ENCODE measurements around the gene GLDC. TPM values are rescaled to one million over a fixed set of nuclear protein-coding genes. Genes with fewer than 3 reads are reported as not detected.

Gene GLDC
- total and polyA plus RNA-seq, 9 donors = 0.27 to 2.1 (median 0.64) TPM

DNA sequence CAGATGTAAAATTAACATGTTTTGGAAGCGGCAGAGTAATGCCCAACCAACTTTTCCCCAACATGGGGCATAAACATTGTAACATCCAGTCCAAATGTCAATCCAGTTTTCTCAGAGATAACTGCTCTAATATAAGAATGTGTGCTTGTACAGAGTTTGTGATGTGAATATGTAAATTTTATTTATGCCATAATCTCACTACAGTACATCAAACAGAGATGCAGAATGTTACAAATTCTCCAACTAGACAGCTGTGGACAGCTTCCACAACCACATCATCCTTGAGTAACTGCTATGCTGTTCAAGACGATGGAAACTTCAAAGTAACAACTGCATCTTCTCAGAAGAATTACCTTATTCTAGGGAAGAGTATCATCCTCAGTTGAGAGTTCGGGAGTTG, 109.9 kb downstream of the GLDC start:
- Histone ChIP-seq H3K4me3 (ENCODE audit: low read length) (no peak overlapping the region), H3K4me1 (ENCODE audit: control insufficient read depth, insufficient read depth, low read length) (no peaks in the 10 kb centered on the region), H3K9me3 (replicated peaks; ENCODE audit: control insufficient read depth, low read depth, low read length) (no peaks in the 10 kb centered on the region), H3K27me3 (ENCODE audit: control insufficient read depth, insufficient read depth, low read length) (no peaks in the 10 kb centered on the region), H3K36me3 (ENCODE audit: control insufficient read depth, insufficient read depth, low read length) (no peaks in the 10 kb centered on the region), H3K27ac (ENCODE audit: low read length) (no peak overlapping the region)
- WGBS (ENCODE audit: insufficient coverage) = 88% methylated on average over 2 of the region's 3 CpGs
- no peak for DNase-seq

DNA sequence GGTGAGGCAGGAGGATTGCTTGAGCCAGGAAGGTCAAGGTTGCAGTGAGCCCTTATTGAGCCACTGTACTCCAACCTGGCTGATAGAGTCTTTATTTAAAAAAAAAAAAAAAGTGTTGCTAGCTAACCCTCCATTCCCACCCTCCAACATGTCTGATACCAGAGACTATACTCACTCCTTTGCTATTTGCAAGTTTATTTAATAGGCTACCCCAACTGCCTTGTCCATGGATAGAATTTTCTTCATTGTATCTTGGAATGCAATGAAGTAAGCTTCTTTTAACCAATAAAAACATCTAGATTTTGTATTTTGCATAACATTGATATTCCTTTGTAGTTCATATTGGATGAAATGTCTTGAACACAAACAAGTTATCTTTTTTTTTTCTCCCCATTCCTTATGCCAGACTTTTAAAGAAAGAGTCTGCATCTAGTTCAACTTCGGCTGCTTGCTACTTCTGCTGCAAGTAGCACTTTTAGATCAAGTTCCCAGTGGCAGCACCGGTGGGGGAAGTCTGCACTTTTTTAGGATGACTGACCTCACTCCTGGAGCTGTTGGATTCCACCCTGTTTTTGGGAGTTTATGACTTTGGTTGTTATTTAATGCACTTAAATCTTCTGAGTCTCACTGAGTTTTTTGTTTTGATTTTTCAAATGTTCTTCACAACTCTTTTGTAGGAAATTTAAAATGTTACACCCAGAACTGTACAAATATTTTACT, 120.0 kb downstream of the GLDC start:
- Histone ChIP-seq H3K4me3 (ENCODE audit: low read length) (no peak overlapping the region), H3K27me3 (ENCODE audit: control insufficient read depth, insufficient read depth, low read length) (no peaks in the 10 kb centered on the region), H3K9me3 (replicated peaks; ENCODE audit: control insufficient read depth, low read depth, low read length) (peaks cover 8% of the 10 kb centered on the region), H3K36me3 (ENCODE audit: control insufficient read depth, insufficient read depth, low read length) (no peaks in the 10 kb centered on the region), H3K27ac (ENCODE audit: low read length) (no peak overlapping the region), H3K4me1 (ENCODE audit: control insufficient read depth, insufficient read depth, low read length) (no peaks in the 10 kb centered on the region)
- WGBS (ENCODE audit: insufficient coverage) = 40% methylated on average over 1 of the region's 2 CpGs
- DNase-seq = no peak

DNA sequence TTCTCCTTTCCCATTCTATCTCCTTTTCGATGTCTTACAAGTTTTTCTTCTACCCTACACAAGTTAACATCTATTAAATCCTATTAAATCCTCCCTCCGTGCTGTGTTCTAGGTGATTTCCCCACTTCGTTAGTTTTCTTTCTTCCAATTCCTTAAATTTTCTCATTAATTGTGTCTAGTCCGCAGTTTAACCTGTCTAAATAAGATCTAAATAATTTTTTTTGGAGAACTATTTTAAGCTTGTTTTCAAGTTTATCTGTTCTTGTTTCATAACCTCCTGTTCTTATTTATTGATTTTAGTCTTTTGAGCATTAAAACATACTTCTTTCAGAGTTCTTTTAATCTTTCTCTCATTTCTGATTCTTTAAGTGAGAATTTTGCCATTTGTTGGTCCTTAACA, 123.3 kb downstream of the GLDC start:
- no peaks in the 10 kb centered on the region for H3K36me3 ChIP-seq (ENCODE audit: control insufficient read depth, insufficient read depth, low read length)
- H3K4me3 ChIP-seq (ENCODE audit: low read length) = no peak overlapping the region
- DNase-seq = no peak
- no peak overlapping the region for H3K27ac ChIP-seq (ENCODE audit: low read length)
- H3K4me1 ChIP-seq (ENCODE audit: control insufficient read depth, insufficient read depth, low read length) = no peaks in the 10 kb centered on the region
- WGBS (ENCODE audit: insufficient coverage) = no CpG with 5 or more reads among the region's 4 CpGs
- H3K27me3 ChIP-seq (ENCODE audit: control insufficient read depth, insufficient read depth, low read length) = no peaks in the 10 kb centered on the region
- H3K9me3 ChIP-seq (replicated peaks; ENCODE audit: control insufficient read depth, low read depth, low read length) = peaks cover 8% of the 10 kb centered on the region

DNA sequence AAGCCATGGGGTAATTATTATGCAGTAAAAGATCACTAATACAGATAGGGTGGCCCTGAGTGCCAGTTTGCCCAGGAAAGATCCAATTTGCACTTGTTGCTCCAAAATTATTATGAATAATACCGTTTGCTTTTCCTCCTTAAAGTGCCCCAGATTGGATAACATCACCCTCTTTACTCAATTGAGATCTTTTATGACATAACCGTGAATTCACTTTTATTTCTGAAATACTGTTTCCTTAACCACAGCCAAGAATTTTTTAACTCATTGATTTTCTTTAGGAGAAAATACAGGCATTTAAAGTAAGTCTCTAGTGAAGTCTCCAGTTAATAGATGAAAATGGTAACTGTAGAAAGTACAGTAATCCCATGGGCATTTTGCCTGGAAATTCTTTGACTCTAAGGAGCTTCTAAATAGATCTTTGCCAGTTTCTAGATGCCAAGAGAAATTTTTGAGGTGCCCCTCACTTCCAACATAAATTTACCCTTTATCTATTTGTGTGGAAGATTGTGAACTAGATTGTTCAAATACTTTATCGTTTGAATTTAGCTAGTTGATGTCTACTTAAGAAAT, 133.4 kb downstream of the GLDC start:
- H3K4me3 ChIP-seq (ENCODE audit: low read length) = no peak overlapping the region
- no peak for DNase-seq
- no CpG with 5 or more reads among the region's 3 CpGs for WGBS (ENCODE audit: insufficient coverage)

DNA sequence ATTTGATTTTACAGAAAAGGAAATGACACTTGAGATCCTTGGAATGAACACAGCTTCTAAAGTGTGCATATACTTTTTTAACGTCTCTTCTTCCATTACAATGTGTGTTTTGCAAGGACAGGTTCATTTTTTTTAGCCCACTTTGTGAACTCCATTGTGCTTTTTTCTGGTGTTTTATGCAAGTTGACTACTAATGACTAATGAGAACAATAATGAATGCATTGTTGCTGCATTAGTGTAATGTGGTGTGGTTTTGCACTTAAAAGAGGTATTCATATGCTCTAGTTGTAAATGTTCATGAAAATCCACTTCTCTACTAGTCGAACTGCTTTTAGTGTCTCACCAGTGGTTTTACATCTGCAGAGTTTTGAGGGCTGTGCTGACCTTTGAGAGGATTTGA, 139.0 kb downstream of the GLDC start:
- Histone ChIP-seq H3K4me1 (ENCODE audit: control insufficient read depth, insufficient read depth, low read length) (no peaks in the 10 kb centered on the region), H3K27ac (ENCODE audit: low read length) (no peak overlapping the region), H3K9me3 (replicated peaks; ENCODE audit: control insufficient read depth, low read depth, low read length) (no peaks in the 10 kb centered on the region), H3K27me3 (ENCODE audit: control insufficient read depth, insufficient read depth, low read length) (no peaks in the 10 kb centered on the region), H3K36me3 (ENCODE audit: control insufficient read depth, insufficient read depth, low read length) (peaks cover 30% of the 10 kb centered on the region), H3K4me3 (ENCODE audit: low read length) (no peak overlapping the region)
- WGBS (ENCODE audit: insufficient coverage) = no CpG with 5 or more reads among the region's 2 CpGs
- no peak for DNase-seq

More for the DNA sequence above, 133.4 kb downstream of the GLDC start:
- Histone ChIP-seq H3K27me3 (ENCODE audit: control insufficient read depth, insufficient read depth, low read length) (no peaks in the 10 kb centered on the region), H3K36me3 (ENCODE audit: control insufficient read depth, insufficient read depth, low read length) (peaks cover 8% of the 10 kb centered on the region), H3K9me3 (replicated peaks; ENCODE audit: control insufficient read depth, low read depth, low read length) (no peaks in the 10 kb centered on the region), H3K27ac (ENCODE audit: low read length) (no peak overlapping the region), H3K4me1 (ENCODE audit: control insufficient read depth, insufficient read depth, low read length) (no peaks in the 10 kb centered on the region)

DNA sequence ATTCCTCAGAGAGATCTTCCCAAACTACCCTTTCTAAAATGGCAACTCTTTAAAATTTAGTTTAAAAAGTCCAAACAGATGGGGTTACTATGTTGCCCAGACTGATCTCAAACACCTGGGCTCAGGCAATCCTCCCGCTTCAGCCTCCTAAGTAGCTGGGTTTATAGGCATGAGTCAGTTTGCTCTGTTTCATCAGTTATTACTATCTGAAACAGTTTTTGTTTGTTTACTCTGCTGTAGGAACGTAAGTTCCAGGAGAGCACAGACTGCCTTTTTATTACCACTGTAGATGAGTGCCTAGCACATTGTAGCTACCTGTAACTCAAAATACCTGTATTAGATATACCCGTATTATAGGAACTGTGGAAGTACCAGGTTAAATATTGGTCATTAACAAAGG, 143.1 kb downstream of the GLDC start:
- no peaks in the 10 kb centered on the region for H3K9me3 ChIP-seq (replicated peaks; ENCODE audit: control insufficient read depth, low read depth, low read length)
- H3K27ac ChIP-seq (ENCODE audit: low read length) = no peak overlapping the region
- H3K36me3 ChIP-seq (ENCODE audit: control insufficient read depth, insufficient read depth, low read length) = peaks cover 46% of the 10 kb centered on the region
- H3K27me3 ChIP-seq (ENCODE audit: control insufficient read depth, insufficient read depth, low read length) = no peaks in the 10 kb centered on the region
- no peaks in the 10 kb centered on the region for H3K4me1 ChIP-seq (ENCODE audit: control insufficient read depth, insufficient read depth, low read length)
- 80% methylated on average over 1 of the region's 3 CpGs for WGBS (ENCODE audit: insufficient coverage)
- no peak overlapping the region for H3K4me3 ChIP-seq (ENCODE audit: low read length)
- DNase-seq = no peak

DNA sequence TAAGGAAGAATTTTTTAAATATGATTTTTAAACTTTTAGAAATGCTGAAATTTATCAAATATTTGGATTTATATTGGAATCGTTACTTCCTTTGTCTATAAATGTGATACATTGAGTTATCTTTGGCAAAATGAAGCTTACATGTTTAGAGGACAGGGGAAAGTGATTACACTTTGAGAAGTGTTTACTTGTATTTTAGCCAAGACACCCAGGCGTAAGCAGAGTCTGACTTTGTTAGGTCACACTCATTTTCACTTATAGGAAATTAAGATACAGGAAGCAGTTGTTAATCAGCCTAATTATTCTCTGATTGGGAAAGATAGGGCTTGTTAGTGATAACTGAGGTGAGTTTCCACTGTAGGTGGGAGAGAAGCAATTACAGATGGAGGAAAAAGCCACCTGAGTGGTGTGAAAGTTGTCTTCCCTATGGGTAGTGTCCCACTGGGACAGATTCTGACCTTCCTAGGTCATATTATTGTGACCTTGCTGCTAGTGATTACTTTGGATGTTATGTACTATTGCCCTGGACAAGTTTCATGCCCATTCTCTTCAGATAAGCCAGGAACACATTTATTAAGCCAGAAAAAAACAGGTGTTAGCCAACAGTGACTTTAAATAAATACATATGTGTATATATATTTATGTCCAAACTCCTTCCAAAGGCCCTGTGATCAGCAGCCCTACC, 143.9 kb downstream of the GLDC start:
- peaks cover 52% of the 10 kb centered on the region for H3K36me3 ChIP-seq (ENCODE audit: control insufficient read depth, insufficient read depth, low read length)

DNA sequence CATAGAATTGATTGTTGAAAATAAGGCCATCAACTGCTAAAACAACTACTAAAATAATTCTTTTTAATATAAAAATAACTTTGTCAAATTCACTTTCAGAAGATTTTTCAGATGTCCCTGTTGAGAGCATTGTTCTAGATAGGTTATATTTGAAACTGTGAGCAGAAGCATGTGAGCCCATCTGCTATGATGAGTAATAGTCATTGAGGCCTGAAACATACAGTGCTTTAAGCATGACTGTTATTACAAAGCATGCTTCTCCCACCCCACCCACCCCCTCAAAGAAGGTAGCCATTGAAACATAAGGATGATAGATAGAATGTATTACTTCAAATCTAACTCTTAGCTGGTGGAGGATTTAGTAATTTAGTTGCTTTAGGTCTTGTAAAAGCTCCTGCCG, 146.5 kb downstream of the GLDC start:
- DNase-seq = no peak
- no CpG with 5 or more reads among the region's 1 CpG for WGBS (ENCODE audit: insufficient coverage)
- no peaks in the 10 kb centered on the region for H3K9me3 ChIP-seq (replicated peaks; ENCODE audit: control insufficient read depth, low read depth, low read length)
- no peak overlapping the region for H3K27ac ChIP-seq (ENCODE audit: low read length)
- H3K4me1 ChIP-seq (ENCODE audit: control insufficient read depth, insufficient read depth, low read length) = no peaks in the 10 kb centered on the region
- no peak overlapping the region for H3K4me3 ChIP-seq (ENCODE audit: low read length)
- H3K27me3 ChIP-seq (ENCODE audit: control insufficient read depth, insufficient read depth, low read length) = no peaks in the 10 kb centered on the region
- H3K36me3 ChIP-seq (ENCODE audit: control insufficient read depth, insufficient read depth, low read length) = peaks cover 39% of the 10 kb centered on the region

More for the DNA sequence above, 143.9 kb downstream of the GLDC start:
- H3K4me1 ChIP-seq (ENCODE audit: control insufficient read depth, insufficient read depth, low read length) = no peaks in the 10 kb centered on the region
- H3K27me3 ChIP-seq (ENCODE audit: control insufficient read depth, insufficient read depth, low read length) = no peaks in the 10 kb centered on the region
- no peak overlapping the region for H3K4me3 ChIP-seq (ENCODE audit: low read length)
- no peaks in the 10 kb centered on the region for H3K9me3 ChIP-seq (replicated peaks; ENCODE audit: control insufficient read depth, low read depth, low read length)
- no CpG with 5 or more reads among the region's 2 CpGs for WGBS (ENCODE audit: insufficient coverage)
- no peak overlapping the region for H3K27ac ChIP-seq (ENCODE audit: low read length)
- DNase-seq = no peak

DNA sequence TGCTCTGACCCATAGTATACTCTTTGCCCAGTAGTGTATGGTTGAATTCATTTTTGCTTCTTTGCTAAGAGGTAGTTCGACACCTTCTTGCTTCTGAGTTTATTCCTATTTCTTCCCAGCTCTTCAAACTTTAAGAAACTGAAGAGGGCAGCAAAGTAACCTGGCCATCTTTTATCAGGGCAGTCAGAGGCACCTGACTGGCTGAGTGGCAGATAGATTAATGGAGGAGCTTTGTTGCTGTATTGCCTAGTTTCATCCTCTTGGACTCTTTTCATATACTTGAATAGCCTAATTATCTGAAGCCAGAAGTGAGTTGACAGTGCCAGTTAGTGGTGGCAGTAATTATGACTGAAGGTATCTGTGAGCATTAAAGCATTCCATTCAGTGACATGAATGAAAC, 150.1 kb downstream of the GLDC start:
- Histone ChIP-seq H3K36me3 (ENCODE audit: control insufficient read depth, insufficient read depth, low read length) (peaks cover 29% of the 10 kb centered on the region), H3K27ac (ENCODE audit: low read length) (no peak overlapping the region), H3K9me3 (replicated peaks; ENCODE audit: control insufficient read depth, low read depth, low read length) (no peaks in the 10 kb centered on the region), H3K4me1 (ENCODE audit: control insufficient read depth, insufficient read depth, low read length) (no peaks in the 10 kb centered on the region), H3K4me3 (ENCODE audit: low read length) (no peak overlapping the region), H3K27me3 (ENCODE audit: control insufficient read depth, insufficient read depth, low read length) (no peaks in the 10 kb centered on the region)
- WGBS (ENCODE audit: insufficient coverage) = no CpG with 5 or more reads among the region's 1 CpG
- DNase-seq = no peak

DNA sequence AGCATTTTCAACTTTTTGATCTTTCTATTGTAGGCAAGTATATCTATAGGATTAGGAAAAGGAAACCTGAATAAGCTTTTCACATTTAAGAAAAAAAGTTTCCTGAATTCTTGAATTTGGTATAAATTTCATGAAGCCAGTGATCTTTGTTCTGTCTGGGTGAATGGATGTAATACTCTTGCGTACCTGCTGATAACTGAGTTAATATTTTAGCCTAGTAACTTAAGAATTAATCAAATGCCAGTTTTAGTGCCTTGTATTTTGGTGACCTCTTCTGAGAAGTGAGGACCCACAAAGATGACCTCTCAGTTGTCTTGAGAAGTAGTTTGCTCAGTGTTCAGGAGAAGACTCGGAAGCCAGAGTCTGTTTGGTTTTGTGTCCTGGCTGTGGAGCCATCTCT, 154.7 kb downstream of the GLDC start:
- H3K4me3 ChIP-seq (ENCODE audit: low read length) = no peak overlapping the region
- H3K27me3 ChIP-seq (ENCODE audit: control insufficient read depth, insufficient read depth, low read length) = no peaks in the 10 kb centered on the region
- no peak for DNase-seq
- H3K9me3 ChIP-seq (replicated peaks; ENCODE audit: control insufficient read depth, low read depth, low read length) = no peaks in the 10 kb centered on the region
- peaks cover 28% of the 10 kb centered on the region for H3K36me3 ChIP-seq (ENCODE audit: control insufficient read depth, insufficient read depth, low read length)
- H3K27ac ChIP-seq (ENCODE audit: low read length) = no peak overlapping the region
- no CpG with 5 or more reads among the region's 2 CpGs for WGBS (ENCODE audit: insufficient coverage)
- no peaks in the 10 kb centered on the region for H3K4me1 ChIP-seq (ENCODE audit: control insufficient read depth, insufficient read depth, low read length)

All from muscle of leg (tissue), 11 donors.